K562 (cell line): ENCODE data around the gene PLCL1. TPM values are rescaled to one million over a fixed set of nuclear protein-coding genes. Genes with fewer than 3 reads are reported as not detected.

Experiments used
- ATAC-seq: fragments of 200-7000 bp; cut with Tn5 transposase; 3 replicates; pipeline ENCODE4 v1.9.1; 2020; ENCODE audit warnings: moderate library complexity
- BruUV-seq: library from RNA; stranded (reverse); fragments of 400-500 nt; replicated peaks from 2 replicates; lab custom pipeline; 2021; lab: Mats Ljungman, UMichigan
- CTCF ChIA-PET: fragments of 300-600 bp; formaldehyde crosslinking; extraction: SDS; loops from one replicate; lab custom pipeline; 2021; ENCODE audit warnings: low intra/inter-chr PET ratio; lab: Yijun Ruan, JAX
- POLR2A ChIA-PET: fragments of 300-600, 350-650 bp; sonication (Branson Sonifier 250); formaldehyde crosslinking; extraction: SDS; loops from one replicate; lab custom pipeline; 2021; ENCODE audit warnings: antibody characterized with exemption, inconsistent platforms; lab: Yijun Ruan, JAX
- DNase-seq, 4 experiments: peaks; one replicate each; pipeline versions ENCODE4 v3.0.0 to v3.0.0-alpha.2; 2011 to 2018; ENCODE audit warnings: low spot score in 3 of 4, mixed read lengths in 3 of 4; ENCODE audit errors: extremely low read depth in 1 of 4
- FAIRE-seq: peaks from 2 replicates; lab custom pipeline; 2011; peaks lifted over from hg19 to GRCh38; lab: Jason Lieb, UNC
- H2AFZ ChIP-seq: 2 replicates; pipeline ENCODE4 v1.6.0; 2011; ENCODE audit warnings: low read depth, low read length, control low read depth, inconsistent platforms
- H3K27ac ChIP-seq: fragments of 200-600 bp; 3 replicates; pipeline ENCODE4 v1.8.0; 2011; ENCODE audit warnings: low read depth, mild to moderate bottlenecking, control low read depth, inconsistent platforms, low read length, moderate library complexity, mixed read lengths; ENCODE audit errors: extremely low read depth
- H3K27me3 ChIP-seq, 2 experiments: fragments of 300-600 bp in 1 of 2; 2 replicates in 1 of 2; 3 replicates in 1 of 2; pipeline versions ENCODE4 v1.6.0 to v1.8.0; 2011; ENCODE audit warnings: inconsistent platforms in 2 of 2, low read length in 2 of 2, mild to moderate bottlenecking in 1 of 2, mixed read lengths in 1 of 2, moderate library complexity in 1 of 2; ENCODE audit not compliant: control insufficient read depth in 2 of 2, insufficient read depth in 2 of 2
- H3K36me3 ChIP-seq: fragments of 300-600 bp; 3 replicates; pipeline ENCODE4 v1.8.0; 2011; ENCODE audit warnings: mild to moderate bottlenecking, low read length, inconsistent platforms; ENCODE audit not compliant: control insufficient read depth, insufficient read depth
- H3K4me1 ChIP-seq, 2 experiments: fragments of 200-600 bp in 1 of 2; replicated peaks in 1 of 2; 2 replicates in 1 of 2; 3 replicates in 1 of 2; pipeline versions ENCODE4 v1.5.1 to v1.8.0; 2011; ENCODE audit warnings: inconsistent platforms in 2 of 2, low read length in 2 of 2, mild to moderate bottlenecking in 1 of 2, mixed read lengths in 1 of 2, moderate library complexity in 1 of 2; ENCODE audit not compliant: control insufficient read depth in 2 of 2, insufficient read depth in 2 of 2
- H3K4me2 ChIP-seq: 2 replicates; pipeline ENCODE4 v1.6.1; 2011; ENCODE audit warnings: low read length, control low read depth, inconsistent platforms, mixed read lengths; ENCODE audit not compliant: insufficient read depth
- H3K4me3 ChIP-seq: fragments of 200-600 bp; sonication (generic), shearing (Covaris generic); 2 replicates; pipeline ENCODE4 v1.5.1; 2016; ENCODE audit warnings: control low read depth, inconsistent platforms
- H3K79me2 ChIP-seq: fragments of 200-600 bp; 3 replicates; pipeline ENCODE4 v1.8.0; 2011; ENCODE audit warnings: low read length, inconsistent platforms; ENCODE audit not compliant: control insufficient read depth, insufficient read depth
- H3K9ac ChIP-seq, 2 experiments: 2 replicates each; pipeline versions ENCODE4 v1.6.0 to v1.6.1; 2011; ENCODE audit warnings: low read depth in 2 of 2, low read length in 2 of 2, control low read depth in 1 of 2, inconsistent platforms in 1 of 2, mild to moderate bottlenecking in 1 of 2, mixed read lengths in 1 of 2; ENCODE audit not compliant: insufficient read depth in 1 of 2
- H3K9me1 ChIP-seq: one replicate; pipeline ENCODE4 v1.6.0; 2011; ENCODE audit warnings: inconsistent platforms, mild to moderate bottlenecking, low read length, moderate library complexity; ENCODE audit not compliant: control insufficient read depth, insufficient read depth
- H3K9me3 ChIP-seq: replicated peaks from 2 replicates; pipeline ENCODE4 v1.5.1; 2011; ENCODE audit warnings: low read depth, low read length, inconsistent platforms; ENCODE audit not compliant: control insufficient read depth, insufficient read depth
- H4K20me1 ChIP-seq: replicated peaks from 2 replicates; pipeline ENCODE4 v1.6.1; 2011; ENCODE audit warnings: low read length, inconsistent platforms, mixed read lengths; ENCODE audit not compliant: control insufficient read depth, insufficient read depth
- C11orf30 ChIP-seq: fragments of 450-650 bp; IDR thresholded peaks from 2 replicates; pipeline ENCODE4 v1.6.1; 2016; ENCODE audit warnings: low read depth, mild to moderate bottlenecking
- HEY1 ChIP-seq: fragments of 250-450 bp; sonication (Bioruptor Pico); IDR thresholded peaks from 2 replicates; pipeline ENCODE4 v1.5.0; 2020; ENCODE audit warnings: mild to moderate bottlenecking, moderate library complexity, borderline replicate concordance
- KLF16 ChIP-seq: IDR thresholded peaks from 2 replicates; pipeline ENCODE4 v1.6.1; 2016; ENCODE audit warnings: antibody characterized with exemption
- PRPF4 ChIP-seq: fragments of 200-400 bp; formaldehyde crosslinking; IDR thresholded peaks from one replicate; pipeline ENCODE4 v1.6.1; 2017; ENCODE audit warnings: low read length, low read depth, mild to moderate bottlenecking; ENCODE audit not compliant: insufficient read depth, poor library complexity, severe bottlenecking
- SLC30A9 ChIP-seq: fragments of 250-450 bp; sonication (Bioruptor Pico); IDR thresholded peaks from 2 replicates; pipeline ENCODE4 v1.8.0; 2022; ENCODE audit warnings: mild to moderate bottlenecking, moderate library complexity
- SMARCA5 ChIP-seq: fragments of 450-650 bp; IDR thresholded peaks from 2 replicates; pipeline ENCODE4 v1.6.1; 2016
- SREBF2 ChIP-seq: sonication (generic); formaldehyde crosslinking; IDR thresholded peaks from 2 replicates; pipeline ENCODE4 v1.4.0; 2020; ENCODE audit warnings: mild to moderate bottlenecking, missing genetic modification reagents
- TRIM24 ChIP-seq, 2 experiments: fragments of 450-650 bp; IDR thresholded peaks; 2 replicates each; pipeline ENCODE4 v1.6.1; 2016
- ZNF316 ChIP-seq: fragments of 450-650 bp; IDR thresholded peaks from 2 replicates; pipeline ENCODE4 v1.6.1; 2016
- ZNF780A ChIP-seq: fragments of 250-450 bp; sonication (Bioruptor Pico); IDR thresholded peaks from 2 replicates; pipeline ENCODE4 v1.5.0; 2021; ENCODE audit warnings: mild to moderate bottlenecking
- in situ Hi-C: fragments of 300-500 bp; cut with MboI; formaldehyde crosslinking; loops from 4 replicates; pipeline ENCODE4 v1.15.0; 2018; ENCODE audit warnings: inconsistent platforms, mixed read lengths
- intact Hi-C: fragments of 100-400 bp; cut with micrococcal nuclease; formaldehyde crosslinking; loops from 2 replicates; pipeline ENCODE4 v1.14.2; 2022
- polyA plus RNA-seq, 8 experiments: library from polyadenylated mRNA; depleted of rRNA in 4 of 8; stranded (reverse) in 5 of 8; unstranded in 3 of 8; fragments of >200 nt; fragmentation: Nextera tagmentation in 2 of 8; fragmentation: Illumina TruSeq in 1 of 8; extraction: Ambion mirVana in 2 of 8; extraction: Trizol in 1 of 8; gene quantifications; 2 replicates each; pipeline versions ENCODE4 v1.2.1 to v1.2.3, GENCODE V29; 2011 to 2014; ENCODE audit warnings: inconsistent platforms in 1 of 8, missing spikeins in 1 of 8
- total RNA-seq, 7 experiments: library from RNA; depleted of rRNA in 6 of 7; stranded (reverse); fragments of >200 nt in 6 of 7; fragmentation: Illumina TruSeq in 2 of 7; extraction: Trizol in 2 of 7; gene quantifications; 2 replicates each; pipeline versions ENCODE4 v1.2.1 to v1.2.3, GENCODE V29; 2011 to 2021; ENCODE audit warnings: low replicate concordance in 1 of 7
- TF ChIP-seq, protein P1 (sequence below): fragments of 200-800 bp; sonication (Bioruptor generic); IDR thresholded peaks from 2 replicates; pipeline ENCODE4 v1.6.1; 2017; ENCODE audit warnings: missing genetic modification characterization, missing compliant biosample characterization

PLCL1 gene
- total and polyA plus RNA-seq, 9 of the 15 experiments (the other 6 are each of a cell fraction or from before 2014, with no cell fraction given), result 2.0 to 17.7 (median 8.6) TPM

DNA sequence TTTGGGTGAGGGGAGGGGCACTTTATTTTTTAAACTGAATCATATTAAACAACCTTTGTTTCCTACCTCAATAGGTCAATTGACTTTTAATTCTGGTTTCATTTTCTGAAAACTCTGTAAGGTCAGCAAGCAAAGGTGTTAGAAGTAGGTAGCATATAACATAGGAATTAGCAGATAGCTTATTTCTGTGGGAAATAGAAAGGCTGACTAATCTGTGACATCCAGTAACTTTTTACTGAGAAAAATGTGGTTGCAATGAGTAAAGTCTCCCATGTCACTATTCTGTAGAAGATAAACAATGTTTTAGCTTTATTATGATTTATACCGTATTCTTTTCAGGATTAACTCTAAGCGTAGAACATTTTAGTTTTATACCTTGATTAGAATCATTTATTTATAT, 240.4 kb downstream of the PLCL1 start (continued):
- no peak for TF ChIP-seq SREBF2 (CRISPR knock-in tag)
- TF ChIP-seq ZNF780A (CRISPR knock-in tag), result no peak
- TF ChIP-seq SMARCA5, result no peak
- no peak for TF ChIP-seq PRPF4
- no peak for TF ChIP-seq TRIM24 (IDR thresholded peaks at IDR 0.05)
- no peak for TF ChIP-seq SLC30A9 (CRISPR knock-in tag)
- TF ChIP-seq, protein P1, sequence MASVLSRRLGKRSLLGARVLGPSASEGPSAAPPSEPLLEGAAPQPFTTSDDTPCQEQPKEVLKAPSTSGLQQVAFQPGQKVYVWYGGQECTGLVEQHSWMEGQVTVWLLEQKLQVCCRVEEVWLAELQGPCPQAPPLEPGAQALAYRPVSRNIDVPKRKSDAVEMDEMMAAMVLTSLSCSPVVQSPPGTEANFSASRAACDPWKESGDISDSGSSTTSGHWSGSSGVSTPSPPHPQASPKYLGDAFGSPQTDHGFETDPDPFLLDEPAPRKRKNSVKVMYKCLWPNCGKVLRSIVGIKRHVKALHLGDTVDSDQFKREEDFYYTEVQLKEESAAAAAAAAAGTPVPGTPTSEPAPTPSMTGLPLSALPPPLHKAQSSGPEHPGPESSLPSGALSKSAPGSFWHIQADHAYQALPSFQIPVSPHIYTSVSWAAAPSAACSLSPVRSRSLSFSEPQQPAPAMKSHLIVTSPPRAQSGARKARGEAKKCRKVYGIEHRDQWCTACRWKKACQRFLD (CRISPR knock-in tag), result no peak
- no peak for TF ChIP-seq KLF16

DNA sequence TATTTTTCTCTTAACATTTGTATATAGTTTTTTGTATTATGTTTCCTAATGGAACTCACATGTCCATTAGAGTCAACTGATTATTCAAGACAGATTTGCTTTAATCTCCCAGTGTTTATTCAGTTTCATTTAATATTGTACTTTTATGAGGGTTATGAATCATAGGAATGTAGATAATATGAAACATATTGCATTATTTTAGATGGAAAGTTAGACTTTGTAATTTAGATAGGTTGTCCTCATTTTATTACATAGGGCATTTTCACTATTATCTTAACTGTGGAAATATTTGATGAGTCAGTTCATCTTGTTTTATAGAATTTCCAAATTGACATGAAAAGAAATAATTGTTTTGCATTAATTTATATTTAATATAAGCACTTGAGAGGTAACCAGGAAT, 240.8 kb downstream of the PLCL1 start:
- Histone ChIP-seq H3K9ac (no peak overlapping the region), H3K9me1 (no peaks in the 10 kb centered on the region), H3K27ac (no peak overlapping the region), H4K20me1 (no peaks in the 10 kb centered on the region), H2AFZ (no peak overlapping the region), H3K4me3 (no peak overlapping the region), H3K4me1 (peaks cover 0 to 8% of the 10 kb centered on the region in 2 experiments; a peak in 2 of 5 replicates), H3K27me3 (no peaks in the 10 kb centered on the region), H3K9me3 (no peaks in the 10 kb centered on the region), H3K79me2 (peaks cover 14% of the 10 kb centered on the region; the same call in 2 of the 3 replicates), H3K36me3 (no peaks in the 10 kb centered on the region; the same call in 2 of the 3 replicates), H3K4me2 (no peak overlapping the region)
- DNase-seq (no peak), ATAC-seq (no peak), FAIRE-seq (no peak)
- no TSS peak for BruUV-seq
- intact Hi-C loops, result loop anchor here (5.0 kb wide), 1 partner anchor 48 kb away; no protein-coding TSS in a partner anchor
- CTCF ChIA-PET, result no interaction called here
- in situ Hi-C loops, result no loop called here
- TF ChIP-seq C11orf30 (peak; percentile 36; the same call in 1 of the 2 replicates), ZNF316 (peak; percentile 55; the same call in 1 of the 2 replicates), HEY1 (CRISPR knock-in tag) (no peak)
- POLR2A ChIA-PET, result interaction anchor here (0.6 kb wide), 1 partner anchor 246 kb away, joined by 3 read pairs; no protein-coding TSS in a partner anchor
